Activated CD8-positive, alpha-beta memory T cell treated with anti-CD3 and anti-CD28 coated beads for 4 hours (primary cell): ENCODE measurements around the gene HTR1B.

Source experiments
- DNase-seq, 2 donors: peaks; one replicate each; pipeline ENCODE4 v3.0.0-alpha.2; 2020; ENCODE audit warnings: low read depth in 2 of 2

HTR1B gene, protein sequence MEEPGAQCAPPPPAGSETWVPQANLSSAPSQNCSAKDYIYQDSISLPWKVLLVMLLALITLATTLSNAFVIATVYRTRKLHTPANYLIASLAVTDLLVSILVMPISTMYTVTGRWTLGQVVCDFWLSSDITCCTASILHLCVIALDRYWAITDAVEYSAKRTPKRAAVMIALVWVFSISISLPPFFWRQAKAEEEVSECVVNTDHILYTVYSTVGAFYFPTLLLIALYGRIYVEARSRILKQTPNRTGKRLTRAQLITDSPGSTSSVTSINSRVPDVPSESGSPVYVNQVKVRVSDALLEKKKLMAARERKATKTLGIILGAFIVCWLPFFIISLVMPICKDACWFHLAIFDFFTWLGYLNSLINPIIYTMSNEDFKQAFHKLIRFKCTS

DNA sequence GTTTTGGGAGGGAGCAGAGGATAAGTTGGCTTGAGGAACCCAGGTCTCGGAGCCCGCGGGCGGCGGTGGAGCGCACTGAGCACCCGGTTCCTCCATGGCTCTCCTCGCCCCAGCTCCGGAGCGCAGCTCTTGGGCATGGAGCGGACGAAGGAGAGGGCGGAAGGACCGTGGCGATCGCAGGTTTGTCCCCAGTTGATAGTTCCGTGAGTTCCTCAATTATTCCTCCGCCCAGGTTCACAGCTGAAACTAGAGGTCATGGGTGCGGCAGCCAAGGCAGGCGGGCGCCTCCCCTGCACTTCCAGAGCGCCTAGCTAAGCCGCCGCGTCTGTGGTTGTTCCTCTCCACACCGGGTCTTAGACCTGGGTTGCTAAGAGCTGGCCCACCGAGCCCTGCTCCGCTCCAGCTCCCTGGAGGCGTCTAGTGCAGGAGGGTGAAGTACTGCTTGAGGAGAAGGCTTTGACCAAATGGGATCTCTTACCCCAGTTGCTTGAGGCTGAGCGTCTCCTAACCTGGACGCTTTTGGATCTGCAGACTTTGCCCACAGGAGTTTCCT is at the start of gene HTR1B:
Gene HTR1B (minus strand): TSS at position 184 of the 553 bp plus-strand sequence. CDS start 88 bp downstream, at position 96.
- DNase-seq, result no peak

DNA sequence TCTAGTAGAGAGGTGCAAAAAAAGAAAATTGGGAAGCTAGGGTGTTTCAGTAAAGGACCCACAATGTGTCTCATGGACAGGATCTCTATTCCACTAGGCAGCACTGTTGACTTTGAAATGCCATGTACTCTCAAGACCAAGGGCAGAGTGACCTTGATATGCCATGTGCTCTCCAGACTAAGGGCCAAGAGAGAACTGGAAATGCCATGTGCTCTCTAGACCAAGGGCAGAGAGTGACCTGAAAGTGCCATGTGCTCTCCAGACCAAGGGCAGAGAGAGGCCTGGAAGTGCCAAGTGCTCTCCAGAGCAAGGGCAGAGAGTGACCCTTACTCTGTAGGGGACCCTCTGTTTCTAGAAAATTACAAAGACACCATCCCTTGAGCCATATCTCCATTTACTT is 49.3 kb upstream of the HTR1B start:
- no peak for DNase-seq

DNA sequence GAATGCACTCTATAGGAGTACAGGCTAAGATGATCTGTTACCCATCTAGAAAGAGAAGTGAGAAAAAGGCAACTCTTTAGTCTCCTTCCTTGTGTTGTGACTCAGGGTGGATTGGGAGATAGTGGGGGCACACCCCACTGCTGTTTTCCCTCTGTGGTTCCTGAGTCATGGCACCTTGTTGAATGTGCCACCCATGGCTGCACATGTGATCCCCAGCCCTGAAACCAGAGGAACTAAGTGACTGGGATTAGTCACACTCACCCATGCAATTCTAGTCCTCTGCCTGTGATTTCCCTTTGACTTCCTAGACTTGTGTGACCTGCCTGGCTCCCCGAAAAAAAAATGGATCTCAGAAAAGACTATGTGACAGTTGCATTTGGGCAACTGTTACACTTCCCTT is 48.6 kb upstream of the HTR1B start:
- no peak for DNase-seq

DNA sequence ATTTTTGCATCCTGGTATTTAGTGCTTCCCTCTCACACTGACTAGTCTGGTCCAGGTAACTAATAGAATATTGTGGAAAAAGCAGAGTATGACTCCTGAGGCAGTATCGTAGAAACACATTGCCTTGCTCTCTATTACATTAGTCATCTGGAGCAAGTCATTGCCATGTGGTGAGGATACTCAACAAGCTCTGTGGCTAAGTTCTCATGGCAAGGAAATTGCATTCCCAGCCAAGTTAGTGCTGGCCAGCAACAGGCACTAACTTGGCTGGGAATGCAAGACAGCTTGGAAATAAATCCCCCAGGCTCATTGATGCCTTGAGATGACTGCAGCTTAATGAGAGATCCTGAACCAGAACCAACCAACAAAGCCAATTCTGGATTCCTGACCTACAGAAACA is 39.7 kb upstream of the HTR1B start:
- DNase-seq, result no peak

DNA sequence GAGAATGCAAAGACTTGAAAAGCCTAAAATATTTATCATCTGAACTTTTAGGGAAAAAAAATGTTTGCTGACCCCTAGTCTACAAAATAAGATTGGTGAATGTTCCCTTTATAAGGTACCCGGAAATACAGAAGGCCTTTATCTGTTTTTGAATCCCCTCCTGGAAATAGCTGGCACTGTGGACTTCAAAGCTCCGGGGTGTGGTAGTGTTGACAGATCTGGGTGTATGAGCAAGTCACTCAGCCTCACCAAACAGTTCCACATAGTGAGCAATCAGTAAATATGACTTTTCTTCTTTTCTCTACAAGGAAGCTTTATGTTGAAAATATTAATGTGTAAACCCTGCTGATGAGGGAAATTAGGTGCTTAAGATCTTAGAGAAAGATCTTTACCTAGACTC is 29.2 kb upstream of the HTR1B start:
- DNase-seq, result no peak

DNA sequence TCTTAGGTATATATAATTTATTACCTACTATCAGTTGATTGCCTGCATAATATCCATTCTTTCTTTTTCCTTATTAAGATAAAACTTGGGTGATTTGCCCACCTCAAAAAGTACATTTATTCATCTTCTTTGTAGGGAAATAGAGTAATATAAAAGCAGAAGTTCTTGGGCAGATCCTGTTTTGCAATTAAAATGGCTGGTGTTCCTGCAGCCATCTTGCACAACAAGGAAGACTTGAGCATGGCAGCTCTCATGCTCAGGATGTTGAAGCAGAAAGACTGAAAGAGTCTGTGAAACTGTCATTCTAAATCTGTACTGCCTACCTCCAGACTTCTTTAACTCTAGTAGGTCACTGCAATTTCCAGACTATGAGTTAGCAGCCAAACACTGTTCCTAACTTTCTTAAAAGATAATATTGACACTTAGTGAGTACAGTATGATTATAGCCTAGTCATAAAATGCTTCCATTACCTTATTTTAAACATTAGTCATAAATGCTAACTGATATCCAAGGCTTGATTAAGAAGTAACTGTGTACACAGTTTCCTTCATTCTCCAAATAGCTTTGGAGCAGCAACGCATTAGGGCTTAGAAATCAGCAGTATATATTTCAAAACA is 24.6 kb upstream of the HTR1B start:
- DNase-seq, result no peak

DNA sequence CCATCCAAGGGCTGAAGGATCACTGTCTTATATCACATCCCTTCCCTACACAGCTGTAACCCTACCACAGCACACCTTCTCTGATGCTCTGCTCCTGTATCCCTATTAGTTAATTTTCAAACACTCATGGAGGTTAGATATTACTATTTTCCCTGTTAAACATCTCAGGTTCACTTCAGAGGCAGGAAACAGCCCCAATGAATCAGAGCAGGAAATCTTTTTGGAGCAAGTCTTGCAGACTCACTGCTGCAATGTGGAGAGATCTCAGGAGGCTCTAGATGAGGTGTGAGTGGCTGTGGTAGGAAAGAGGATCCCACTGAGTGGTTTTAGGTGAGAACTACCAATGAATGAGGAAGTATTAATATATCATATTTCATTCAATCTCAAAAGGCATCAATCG is 19.7 kb upstream of the HTR1B start:
- DNase-seq, result no peak

DNA sequence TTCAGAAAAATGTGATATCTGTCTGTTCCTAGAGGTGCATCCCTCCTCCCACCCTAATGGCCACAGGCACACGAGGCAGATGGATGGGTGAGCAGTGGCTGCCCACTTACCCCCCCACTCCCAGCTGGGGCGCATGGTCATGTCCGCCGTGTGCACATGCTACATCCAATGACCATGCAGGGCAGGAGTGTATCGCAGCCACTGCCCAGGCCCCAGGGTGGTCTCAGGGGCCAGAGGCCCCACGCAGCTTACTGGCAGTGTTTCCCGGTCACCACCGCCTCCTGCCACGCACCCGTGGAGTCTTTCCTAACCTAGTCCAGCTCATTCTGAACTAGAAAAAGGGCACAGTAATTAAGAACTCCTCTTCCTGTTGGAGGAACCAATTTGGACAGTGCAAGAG is 11.7 kb upstream of the HTR1B start:
- no peak for DNase-seq

DNA sequence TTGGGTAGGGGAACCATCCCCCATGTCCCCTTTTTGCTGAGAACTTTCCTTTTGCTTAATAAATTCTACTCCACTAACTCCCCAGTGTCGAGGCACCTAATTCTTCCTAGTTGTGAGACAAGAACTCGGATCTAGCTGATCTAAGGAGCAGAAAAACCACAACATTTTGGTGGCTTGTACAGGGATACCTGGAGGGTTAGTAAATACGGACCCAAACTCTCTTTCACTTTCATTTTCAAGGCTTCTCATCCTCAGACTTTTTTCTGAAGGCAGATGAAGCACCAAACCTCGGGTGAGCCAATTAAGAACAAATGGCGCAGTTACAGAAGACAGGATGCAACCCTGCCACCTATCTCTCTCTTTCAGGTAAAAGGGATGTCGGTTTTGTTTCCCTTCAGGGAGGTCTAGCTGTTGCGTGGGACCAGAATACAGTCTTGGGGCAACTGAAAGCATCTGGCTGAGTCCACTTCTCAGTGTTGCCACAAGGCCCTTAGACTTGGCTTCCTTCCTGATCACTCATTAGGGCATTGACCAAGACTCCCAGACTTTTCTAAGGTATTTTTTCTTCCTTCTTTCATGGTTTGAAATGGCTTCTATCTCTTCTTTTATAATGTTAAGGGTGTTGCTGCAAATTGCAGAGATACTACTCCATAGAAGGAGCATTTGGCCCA is 11.1 kb upstream of the HTR1B start:
- no peak for DNase-seq

DNA sequence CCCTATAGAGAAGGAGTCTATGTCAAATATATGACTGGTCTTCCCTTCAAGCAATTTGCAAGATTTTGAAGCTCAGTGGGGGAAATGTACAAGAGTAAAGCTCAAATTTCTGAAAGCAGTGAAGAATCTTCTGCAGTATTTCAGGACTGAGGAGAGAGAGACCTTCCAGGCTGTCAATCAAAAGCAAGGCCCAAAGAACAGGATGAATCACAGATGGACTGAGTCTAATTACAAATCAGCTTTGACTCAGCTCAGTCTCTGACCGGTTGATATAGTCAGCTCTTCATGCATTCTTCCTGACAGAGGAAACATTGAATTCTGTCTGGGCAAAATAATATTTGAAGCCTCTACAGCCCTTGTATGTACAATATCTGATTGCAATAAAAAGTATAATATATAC is 7.7 kb upstream of the HTR1B start:
- DNase-seq, result no peak

DNA sequence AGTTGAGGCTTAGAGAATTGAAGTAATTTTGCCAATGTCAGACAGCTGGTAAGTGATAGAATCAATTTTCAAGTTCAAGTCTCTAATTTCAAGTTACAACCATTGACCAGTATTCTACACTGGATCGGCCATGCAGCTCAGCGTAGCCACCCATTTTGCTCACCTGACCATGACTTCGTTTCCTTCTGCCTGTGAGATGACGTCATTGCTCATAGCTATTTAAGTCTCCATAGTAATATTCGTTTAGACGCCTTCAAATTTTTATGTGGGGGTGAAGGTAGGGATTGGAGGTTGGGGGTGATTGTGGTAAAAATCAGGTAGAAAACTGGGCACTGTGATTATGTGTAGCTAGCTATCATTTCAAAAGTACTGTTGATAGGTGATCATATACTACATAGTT is 5.6 kb upstream of the HTR1B start:
- DNase-seq, result no peak

DNA sequence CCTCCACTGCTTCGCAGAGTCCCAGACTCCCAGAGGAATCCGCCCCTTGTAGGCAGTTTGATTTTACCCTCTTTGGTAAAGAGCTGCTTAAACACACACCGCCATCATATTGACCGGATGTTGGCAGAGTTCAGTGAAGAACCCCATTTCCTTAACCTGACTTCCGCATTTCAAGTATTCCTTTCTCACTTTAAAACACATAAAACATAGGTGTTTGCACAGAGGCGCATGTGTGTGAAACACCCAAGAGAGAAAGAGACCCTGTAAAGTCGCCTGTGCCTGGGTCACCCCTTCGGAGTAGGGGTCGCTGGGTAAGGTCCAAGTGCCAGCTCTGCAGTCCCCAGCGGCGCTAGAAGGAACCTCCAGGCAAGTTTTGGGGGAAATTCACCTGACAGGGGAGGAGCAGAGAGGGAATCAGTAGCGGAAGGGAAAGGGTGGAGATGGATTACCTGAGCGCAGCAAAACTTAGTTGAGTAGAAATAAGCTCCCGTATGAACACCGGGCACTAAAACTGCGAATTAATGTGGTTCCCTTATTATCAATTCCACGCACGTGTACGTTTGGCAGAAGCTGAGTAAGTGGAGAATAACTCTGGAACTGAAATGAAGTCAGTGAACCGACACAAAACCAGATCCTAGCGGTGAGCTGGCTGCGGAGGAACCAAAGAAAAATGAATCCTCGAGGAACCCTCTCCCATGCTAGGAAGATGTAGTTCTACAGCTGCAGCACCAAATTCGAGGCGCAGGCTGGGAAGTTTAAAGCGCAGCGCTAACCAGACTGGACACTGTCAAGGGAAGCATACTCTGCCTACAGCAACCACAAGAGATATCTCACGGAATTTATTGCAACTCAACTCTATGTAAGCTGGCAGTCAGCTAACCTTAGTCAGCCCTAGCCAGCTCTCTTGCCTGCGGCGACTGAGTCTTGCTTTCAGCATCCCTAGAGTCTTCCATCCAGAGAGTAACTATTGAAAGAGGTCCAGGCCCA is 3.5 kb upstream of the HTR1B start:
- DNase-seq, result no peak

DNA sequence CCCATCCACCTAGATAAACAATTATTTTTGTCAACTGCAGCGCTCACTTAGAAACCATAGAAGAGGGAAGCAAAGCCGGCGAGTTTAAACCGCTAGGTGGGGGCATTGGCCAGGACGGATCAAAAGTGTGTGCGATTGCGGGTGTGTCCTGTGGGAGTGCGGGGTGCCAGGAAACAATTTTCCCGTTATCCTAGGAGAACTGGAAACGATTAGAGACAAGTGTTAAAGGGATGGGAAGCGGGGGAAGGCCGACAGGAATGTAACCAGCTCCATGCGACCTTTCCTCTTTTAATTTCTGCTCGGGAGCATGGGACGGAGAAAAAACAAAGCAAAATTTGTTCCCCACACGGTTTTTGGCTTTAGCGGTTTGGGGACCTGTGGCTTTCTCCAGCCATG is 2.8 kb upstream of the HTR1B start:
- DNase-seq, result no peak

DNA sequence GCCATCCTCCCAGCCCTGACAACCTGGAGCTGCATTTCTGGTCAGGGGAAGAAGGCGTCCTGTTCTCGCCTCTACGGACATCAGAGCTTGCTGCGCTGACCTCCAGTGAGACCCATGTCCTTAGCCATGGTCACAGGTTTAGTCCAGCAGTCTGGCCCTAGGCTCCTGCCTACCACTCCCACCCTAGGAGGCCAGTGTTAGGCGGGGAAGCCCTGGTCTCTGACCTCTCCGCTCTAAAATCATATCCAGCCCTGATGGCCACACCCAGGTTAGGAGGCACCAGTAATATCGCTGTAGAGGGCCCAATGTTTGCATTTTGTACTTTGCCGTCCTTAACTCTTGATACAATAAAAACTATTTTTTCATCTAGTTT is 1.2 kb upstream of the HTR1B start:
- no peak for DNase-seq

DNA sequence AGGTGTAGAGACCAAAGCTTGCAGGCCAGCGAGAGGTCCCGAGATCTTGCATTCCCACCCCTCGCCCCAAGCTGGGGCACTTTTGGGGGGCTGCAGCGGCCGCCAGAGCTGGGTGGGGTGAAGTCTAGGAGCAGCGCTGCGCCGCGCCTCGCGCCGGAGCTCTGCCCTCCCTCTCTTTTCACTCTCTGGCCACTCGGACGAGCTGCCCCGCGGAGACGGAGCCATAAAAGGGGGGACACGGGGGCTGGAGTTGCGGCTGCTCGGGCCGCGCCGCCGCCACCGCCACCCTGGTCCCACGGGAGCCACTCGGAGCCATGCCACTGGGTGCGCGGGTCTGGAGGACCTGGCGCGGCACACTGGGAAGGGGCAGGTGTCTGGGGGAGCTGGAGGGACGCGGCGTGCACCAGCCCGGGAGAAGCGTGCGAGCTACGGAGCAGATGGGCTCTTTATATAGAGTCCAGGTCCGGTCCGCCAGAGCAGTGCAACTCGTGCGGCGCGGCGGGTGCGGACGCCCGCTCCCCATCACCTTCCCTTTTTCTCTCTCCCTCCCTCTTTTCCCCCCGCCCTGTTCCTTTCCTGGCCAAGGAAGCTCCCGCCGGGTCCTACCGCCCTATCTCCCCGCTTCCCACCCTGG is 687 bp upstream of the HTR1B start:
- no peak for DNase-seq

DNA sequence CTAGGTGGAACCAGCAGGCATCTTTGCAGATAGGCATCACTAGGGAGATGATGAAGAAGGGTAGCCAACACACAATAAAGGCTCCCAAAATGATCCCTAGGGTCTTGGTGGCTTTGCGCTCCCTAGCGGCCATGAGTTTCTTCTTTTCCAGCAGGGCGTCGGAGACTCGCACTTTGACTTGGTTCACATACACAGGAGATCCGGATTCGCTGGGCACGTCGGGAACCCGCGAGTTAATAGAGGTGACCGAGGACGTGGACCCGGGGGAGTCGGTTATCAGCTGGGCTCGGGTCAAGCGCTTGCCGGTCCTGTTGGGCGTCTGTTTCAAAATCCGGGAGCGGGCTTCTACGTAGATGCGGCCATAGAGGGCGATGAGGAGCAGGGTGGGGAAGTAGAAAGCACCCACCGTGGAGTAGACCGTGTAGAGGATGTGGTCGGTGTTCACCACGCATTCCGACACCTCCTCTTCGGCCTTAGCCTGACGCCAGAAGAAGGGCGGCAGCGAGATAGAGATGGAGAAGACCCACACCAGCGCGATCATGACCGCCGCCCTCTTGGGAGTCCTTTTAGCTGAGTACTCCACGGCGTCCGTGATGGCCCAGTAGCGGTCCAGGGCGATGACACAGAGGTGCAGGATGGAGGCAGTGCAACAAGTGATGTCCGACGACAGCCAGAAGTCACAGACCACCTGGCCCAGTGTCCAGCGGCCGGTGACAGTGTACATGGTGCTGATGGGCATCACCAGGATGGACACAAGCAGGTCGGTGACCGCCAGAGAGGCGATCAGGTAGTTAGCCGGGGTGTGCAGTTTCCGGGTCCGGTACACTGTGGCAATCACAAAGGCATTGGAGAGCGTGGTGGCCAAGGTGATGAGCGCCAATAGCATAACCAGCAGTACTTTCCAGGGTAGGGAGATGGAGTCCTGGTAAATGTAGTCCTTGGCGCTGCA is 658 bp downstream of the HTR1B start:
- DNase-seq, result no peak

DNA sequence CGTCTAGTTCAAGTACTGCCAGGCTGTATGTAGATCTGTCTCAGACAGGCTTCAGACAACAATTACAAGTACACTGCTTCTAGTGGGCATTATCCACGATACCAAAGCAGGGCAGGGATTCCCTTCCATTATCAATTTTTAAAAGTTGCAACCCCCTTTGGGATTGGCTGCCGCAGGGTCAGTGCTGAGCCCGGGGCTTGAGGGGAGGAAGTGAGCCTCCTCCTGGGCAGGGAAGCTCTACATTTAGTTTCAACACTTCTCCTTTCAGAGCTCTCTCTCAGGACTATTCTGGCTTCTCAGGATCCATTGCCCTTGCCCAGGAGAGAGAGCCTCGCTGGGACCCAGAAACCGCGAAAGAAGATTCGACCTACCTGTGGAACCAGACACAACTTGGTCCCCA is 1.5 kb downstream of the HTR1B start:
- DNase-seq, result no peak

DNA sequence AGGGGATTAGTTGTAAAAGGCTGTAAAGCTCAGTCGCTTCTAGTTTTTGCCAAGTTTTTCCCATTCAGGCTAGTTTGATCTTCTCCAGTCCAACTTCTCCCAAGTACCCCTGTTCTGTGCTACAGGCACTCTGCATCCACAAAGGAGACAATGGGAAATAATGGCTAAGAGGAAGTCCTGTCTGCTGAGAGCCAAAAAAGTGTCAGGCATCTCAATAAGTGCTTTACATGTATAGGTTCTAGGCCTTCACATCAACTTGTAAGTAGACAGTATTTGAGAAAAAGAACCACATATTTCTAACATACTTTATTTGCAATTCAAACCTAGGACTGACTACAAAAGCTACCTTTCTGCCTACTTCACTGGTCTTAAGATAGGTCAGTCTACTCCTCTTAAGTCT is 4.9 kb downstream of the HTR1B start:
- DNase-seq, result no peak

DNA sequence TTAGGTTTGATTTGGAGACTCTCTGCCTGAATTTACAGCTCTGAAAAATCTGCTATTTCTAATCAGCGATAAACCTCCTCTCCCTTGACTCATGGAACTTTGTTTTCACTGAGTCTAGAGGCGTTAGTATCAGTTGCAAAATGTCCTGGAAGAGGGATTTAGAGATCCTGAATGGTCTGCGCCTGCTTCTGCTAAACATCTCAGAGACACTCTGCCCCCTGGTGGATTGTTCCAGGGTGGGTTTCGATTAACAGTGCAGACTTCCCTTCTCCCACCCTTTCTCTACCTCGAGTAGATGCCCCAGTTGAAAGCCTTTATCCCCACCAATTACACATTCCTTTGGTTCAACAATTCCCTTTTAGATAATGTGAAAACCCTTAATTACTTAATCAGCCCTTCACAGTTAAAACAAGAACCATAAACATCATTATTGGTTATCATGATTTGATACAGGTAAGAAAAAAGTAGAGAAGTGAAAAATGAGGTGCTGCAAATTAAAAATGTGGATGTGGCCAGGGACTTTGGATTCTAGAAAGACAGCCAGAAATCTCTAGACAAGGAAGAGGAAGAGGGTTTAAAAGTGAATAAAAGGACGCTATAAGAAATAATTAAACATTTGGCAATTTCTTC is 5.5 kb downstream of the HTR1B start:
- no peak for DNase-seq
